ENCODE results near the gene ELOF1.
A peak's percentile ranks its signal among the peaks of the same experiment; 100 is the strongest.
"Not testable (repeated sequence)": the region's sequence is repeated elsewhere in the genome, so short reads cannot be mapped to it uniquely, and the experiment has no call there.

ELOF1 gene

DNA sequence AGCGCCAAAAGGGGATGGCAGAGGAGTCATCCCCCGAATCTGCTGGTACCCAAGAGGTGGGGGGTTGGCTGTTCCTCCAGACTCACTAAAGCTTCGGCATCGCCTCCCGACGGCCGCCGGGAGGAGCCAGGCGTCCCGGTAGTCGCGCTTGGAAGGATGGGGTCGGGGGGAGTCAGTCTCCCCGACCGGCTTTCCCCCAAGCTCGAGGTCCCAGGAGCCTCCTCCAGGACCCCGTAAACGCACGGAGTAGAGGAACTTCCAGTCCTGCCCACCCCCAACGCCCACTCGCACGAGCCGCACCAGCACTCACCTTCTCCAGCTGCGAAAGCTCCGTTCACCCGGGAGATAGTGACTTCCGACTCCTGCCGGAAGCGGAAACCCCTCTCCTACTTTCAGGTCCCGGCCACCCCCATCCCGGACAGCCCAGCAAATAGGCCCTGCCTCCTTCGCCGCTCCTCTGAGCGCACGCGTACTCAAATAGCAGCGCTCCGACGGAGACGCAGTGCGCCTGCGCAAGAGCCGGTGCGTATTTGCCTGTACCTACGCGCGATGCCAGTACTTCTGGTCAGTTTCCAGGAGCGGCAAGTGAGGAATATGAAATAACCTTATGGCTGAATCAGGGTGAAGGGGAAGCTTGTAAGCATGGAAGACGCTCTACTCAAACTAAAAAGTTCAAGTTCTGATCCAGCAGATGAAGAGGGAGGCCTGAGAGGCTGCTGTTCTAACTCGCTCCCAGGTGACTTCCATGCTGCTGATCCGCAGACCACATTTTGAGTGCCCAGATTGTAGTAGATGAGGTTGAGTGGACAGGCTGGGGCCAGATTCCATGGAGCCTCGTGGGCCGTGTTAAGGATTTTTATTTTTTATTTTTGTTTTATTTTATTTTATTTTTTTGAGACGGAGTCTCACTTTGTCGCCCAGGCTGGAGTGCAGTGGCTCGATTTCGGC is at the start of gene ELOF1:
Gene ELOF1, minus strand, starts transcription at position 350 of the 948 bp plus-strand sequence. CDS start 4,883 bp downstream, outside the sequence.
- DNase-seq: peak; percentile 72

DNA sequence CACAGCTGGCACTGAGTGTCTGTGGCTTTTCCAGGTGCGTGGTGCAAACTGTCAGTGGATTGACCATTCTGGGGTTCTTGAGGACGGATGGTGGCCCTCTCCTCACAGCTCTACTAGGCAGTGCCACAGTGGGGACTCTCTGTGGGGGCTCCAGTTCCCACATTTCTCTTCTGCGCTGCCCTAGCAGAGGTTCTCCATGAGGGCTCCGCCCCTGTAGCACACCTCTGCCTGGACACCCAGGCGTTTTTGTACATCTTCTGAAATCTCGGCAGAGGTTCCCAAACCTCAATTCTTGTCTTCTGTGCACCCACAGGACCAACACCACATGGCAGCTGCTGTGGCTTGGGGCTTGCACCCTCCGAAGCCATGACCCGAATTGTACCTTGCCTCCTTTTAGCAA is 47.5 kb upstream of the ELOF1 start:
- no peak for DNase-seq

- DNase-seq: not testable (repeated sequence)
Observed at GRCh38 chr19:11599704-11600103, 40.7 kb upstream of the ELOF1 start.

DNA sequence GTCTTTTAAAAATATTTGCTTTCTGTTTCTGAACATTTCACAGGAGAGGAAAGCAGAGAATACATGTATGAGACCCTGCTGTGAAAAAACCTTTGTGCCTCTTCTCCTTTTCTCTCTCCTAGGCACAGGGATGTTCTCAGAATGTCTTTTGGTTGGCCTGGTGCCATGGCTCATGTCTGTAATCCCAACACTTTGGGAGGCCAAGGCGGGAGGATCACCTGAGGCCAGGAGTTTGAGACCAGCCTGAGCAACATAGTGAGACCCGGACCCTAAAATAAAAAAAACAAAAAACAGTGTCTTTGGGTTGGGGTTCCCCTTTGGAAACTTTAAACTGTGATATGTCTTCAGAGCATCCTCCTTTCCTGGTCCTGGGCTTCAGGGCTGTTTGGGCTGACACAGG is 39.7 kb upstream of the ELOF1 start:
- no peak for DNase-seq

GRCh38 chr19:11598103-11598483 is 39.1 kb upstream of the ELOF1 start:
- DNase-seq: no peak

DNA sequence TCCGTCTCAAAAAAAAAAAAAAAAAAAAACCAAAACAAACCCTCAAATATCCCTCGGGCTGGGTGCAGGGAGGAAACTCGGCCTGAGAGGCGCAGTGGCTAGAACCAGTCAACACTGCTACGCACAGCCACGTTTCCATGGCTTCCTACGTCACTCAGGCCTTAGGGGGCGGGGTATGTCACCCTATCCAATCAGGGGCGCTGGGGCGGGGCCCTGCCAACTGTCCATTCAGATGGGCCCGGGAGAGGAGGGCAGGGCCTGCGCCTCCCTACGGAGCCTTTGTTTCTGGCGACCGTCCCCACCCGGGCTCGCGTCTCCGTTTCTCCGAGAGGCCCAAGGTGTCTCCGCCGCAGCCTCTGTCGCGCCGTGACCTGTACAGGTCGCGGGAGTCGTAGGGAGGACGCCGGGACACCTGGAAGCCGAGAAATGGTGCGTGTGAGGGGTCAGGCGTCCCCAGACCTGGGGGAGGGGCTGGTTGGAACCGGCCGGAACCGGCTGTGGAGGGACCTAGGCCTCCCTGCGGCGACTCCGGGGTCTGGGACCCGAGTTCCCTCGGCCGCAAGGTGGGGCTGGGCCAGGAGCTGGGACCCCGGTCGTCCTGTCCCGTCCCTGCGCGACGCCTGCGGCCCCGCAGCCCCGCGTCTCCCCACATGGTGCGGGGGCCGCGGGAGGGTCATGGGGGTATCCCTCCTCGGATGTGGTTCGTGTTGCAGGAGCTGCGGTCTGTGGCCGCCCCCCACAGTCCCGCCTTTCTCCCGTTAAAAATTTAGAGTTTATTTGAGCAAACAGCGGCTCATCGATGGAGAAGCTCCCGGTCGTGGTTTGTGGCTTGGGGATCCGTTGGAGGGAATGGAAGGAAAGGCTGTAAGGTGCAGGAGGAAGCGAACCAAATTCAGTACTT is 38.4 kb upstream of the ELOF1 start, which contains the start of gene ZNF627:
Gene ZNF627, plus strand, starts transcription at position 282 of the 901 bp plus-strand sequence. Its CDS starts 145 bp downstream, at position 427.
- DNase-seq: peak; percentile 88

- no peak for DNase-seq
Observed at GRCh38 chr19:11596156-11596555, 37.1 kb upstream of the ELOF1 start.

DNA sequence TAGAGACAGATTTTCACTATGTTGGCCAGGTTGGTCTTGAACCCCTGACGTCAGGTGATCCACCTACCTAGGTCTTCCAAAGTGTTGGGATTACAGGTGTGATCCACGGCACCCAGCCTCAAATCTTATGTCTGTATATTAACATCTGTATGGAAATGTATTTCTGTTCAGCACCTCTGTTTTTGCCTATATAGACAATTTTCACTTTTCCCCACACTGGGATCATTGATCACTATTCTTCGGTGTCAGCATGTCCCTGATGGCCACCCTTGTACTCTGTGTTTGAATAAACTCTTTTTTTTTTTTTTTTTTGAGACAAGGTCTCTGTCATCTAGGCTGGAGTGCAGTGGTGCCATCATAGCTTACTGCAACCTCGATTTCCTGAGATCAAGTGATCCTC is 35.1 kb upstream of the ELOF1 start:
- DNase-seq: no peak

- DNase-seq: no peak
Observed at GRCh38 chr19:11587975-11588631, 29.1 kb upstream of the ELOF1 start.

- peak; percentile 57 for DNase-seq
Observed at GRCh38 chr19:11587302-11587974, 28.4 kb upstream of the ELOF1 start.

DNA sequence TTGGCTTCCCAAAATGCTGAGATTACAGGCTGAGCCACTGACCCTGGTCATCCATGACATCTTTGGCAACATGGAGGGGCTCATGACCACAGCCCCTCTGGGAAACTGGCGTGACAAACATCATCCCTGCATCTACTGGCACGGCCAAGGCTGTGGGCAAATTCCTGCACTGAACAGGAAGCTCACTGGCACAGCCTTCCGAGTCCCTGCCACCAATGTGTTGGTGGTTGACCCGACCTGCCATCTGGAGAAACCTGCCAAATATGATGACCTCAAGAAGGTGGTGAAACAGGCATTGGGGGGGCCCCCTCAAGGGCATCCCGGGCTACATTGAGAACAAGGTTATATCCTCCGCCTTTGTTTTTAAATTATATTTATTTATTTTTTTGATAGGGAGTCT is 27.3 kb upstream of the ELOF1 start:
- DNase-seq: no peak

- no peak for DNase-seq
Observed at GRCh38 chr19:11581740-11582139, 22.7 kb upstream of the ELOF1 start.

GRCh38 chr19:11580116-11580515 is 21.1 kb upstream of the ELOF1 start:
- DNase-seq: no peak

DNA sequence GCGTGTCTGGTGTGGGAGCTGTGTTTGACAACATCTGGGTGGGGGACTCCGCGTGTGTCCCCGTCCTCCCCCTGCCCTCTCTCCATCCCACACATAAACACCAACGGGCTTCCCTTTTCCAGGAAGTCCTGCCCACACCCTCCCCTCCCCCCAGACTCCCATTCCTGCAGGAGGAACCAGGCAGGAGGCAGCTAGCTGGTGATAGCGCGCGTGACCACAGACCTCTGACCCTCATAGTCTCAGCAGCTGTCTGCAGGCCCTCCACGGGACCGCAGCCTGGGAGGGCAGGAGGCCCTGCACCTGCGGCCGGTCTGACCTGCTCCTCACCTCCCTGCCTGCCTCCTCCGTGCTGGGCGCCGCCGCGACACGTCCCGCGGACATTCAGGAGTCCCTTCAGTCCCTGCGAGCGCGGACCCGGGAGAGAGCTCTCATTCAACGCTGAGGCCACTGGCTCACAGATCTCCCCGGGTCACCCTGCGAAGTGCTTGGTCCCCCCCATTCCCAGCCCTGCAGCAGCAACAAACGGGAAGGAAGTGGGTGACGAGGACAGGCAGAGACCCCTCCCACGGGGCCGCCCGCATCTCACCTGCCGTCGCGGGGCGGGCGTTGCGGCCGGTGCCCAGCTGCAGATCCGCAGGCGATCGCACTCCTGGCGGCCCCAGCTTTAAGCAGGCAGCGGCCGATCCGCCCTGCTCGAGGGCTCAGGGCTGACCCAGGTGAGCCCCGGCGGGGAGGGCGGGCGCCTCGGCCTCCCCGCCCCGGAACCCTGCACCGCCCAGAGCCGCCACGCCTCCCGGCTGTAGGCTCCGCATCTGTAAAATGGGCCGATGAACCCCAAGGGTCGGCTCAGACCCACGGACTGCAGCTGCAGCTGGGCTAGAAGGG is 19.5 kb upstream of the ELOF1 start:
- no peak for DNase-seq

GRCh38 chr19:11577451-11578257 is 18.6 kb upstream of the ELOF1 start, which contains the start of gene ACP5:
Gene ACP5 (minus strand): TSS chr19:11577645. CDS start chr19:11577317, 328 bp downstream.
- DNase-seq: no peak

DNA sequence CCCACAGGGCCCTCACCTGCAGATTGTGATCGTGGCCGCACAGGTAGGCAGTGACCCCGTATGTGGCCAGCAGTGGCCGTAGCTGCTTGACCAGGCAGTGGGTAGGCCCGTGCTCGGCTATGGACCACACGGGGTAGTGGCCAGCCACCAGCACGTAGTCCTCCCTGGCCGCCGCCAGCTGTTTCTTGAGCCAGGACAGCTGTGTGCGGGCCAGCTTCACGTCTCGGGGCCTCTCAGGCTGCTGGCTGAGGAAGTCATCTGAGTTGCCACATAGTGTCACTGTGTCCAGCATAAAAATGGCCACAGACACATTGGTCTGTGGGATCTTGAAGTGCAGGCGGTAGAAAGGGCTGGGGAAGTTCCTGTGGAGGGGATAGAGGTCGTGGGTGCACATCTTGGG is 17.2 kb upstream of the ELOF1 start:
- DNase-seq: no peak

DNA sequence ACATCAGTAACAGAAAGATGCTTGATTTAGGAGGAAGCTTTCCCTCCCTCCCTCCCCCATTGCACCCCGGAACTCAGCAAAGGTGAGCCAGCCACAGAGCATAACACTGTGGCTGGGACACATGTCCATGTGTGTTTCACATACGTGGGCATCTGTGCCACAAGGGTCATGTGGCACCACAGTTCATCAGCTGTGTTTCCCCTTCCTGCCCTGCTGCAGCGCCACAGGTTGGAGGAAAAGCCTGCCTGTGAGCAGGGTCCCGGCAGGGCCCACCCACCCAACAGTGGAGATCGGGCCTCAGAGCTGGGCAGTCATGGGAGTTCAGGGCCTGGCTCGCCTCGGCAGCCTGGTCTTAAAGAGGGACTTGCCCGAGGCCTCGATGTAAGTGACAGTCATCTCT is 15.7 kb upstream of the ELOF1 start:
- DNase-seq: no peak

DNA sequence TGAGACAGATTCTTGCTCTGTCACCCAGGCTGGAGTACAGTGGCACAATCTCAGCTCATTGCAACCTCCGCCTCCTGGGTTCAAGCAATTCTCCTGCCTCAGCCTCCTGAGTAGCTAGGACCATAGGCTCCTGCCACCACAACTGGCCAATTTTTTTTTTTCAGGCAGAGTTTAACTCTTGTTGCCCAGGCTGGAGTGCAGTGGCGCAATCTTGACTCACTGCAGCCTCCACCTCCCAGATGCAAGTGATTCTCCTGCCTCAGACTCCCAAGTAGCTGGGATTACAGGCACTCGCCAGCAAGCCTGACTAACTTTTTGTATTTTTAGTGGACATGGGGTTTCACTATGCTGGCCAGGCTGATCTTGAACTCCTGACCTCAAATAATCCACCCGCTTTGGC is 14.7 kb upstream of the ELOF1 start:
- DNase-seq: not testable (repeated sequence)

GRCh38 chr19:11573354-11573753 is 14.3 kb upstream of the ELOF1 start:
- DNase-seq: not testable (repeated sequence)

- no peak for DNase-seq
Observed at GRCh38 chr19:11570039-11570462, 11.0 kb upstream of the ELOF1 start.
